Left cardiac atrium (tissue), 4 donors: ENCODE measurements around the gene TMEM170A. TPM values are rescaled to one million over a fixed set of nuclear protein-coding genes. Genes with fewer than 3 reads are reported as not detected.

ENCODE experiments used
- ATAC-seq, 2 donors: fragments of 200-7000 bp; cut with Tn5 transposase; one replicate each; pipeline ENCODE4 v1.9.1; 2020; ENCODE audit warnings: mild to moderate bottlenecking in 2 of 2, moderate library complexity in 2 of 2
- DNase-seq: peaks from one replicate; pipeline ENCODE4 v3.0.0-alpha.2; 2020
- intact Hi-C, 2 donors: fragments of 100-400 bp; cut with DNase I; formaldehyde crosslinking; loops; one replicate each; pipeline versions ENCODE4 v1.14.1 to v1.15.1; 2022 to 2023
- total RNA-seq, 2 donors: library from RNA; stranded (reverse); fragmentation: NEBNext Ultra II Directional; extraction: Animal tissue kit (Norgen Biotek cat#: 25700); gene quantifications; one replicate each; pipeline ENCODE4 v1.2.1, GENCODE V29; 2021
- donor health status: DM: no; HTN: yes; CAD: no.
- donor health status: DM: no; HTN: yes; CAD: no; lungs with severe emphysema.
- donor health status: DM: yes; HTN: yes; CAD: no.
- donor health status: Dilated cardiomyopathy.

TMEM170A gene
- total RNA-seq, 2 donors from 2014 or later = 10.0 to 12.2 TPM

DNA sequence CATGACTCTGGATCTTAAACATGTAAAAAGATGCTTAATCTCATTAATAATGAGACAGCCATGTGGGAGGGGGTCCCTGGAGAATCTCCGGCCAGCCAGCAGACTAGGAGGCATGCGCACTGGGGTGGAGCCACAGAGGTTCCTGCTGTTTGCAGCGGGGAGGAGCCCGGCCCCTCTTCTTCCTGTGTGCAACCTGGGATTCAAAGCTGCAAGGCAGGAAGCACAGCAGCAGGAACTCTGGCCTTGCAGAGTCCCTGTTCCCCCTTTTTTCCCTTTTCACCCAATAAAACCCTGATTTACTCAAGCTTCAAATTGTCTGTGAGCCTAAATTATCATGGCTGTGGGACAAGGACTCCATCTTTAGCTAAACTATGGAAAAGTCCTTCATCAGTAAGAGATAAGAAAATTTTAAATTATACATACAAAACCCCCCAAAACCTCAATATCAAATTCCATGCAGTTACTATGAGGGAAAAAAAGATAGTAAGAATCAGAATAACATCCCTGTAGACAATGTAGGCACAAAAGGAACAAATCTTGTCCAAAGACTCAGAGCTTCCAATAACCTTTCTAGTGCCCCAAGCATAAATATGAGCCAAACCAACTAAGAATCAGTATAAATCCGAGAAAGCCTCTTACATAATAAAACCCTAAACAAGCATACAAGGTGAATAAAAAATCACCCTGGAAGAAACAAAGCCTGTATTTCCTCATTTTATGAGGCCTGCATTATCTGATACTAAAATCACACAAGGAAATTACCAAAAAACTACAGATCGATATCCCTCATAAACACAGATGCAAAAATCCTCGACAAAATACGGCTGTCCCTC, 43.3 kb downstream of the TMEM170A start:
- ATAC-seq = peak; percentile 92 to 93

DNA sequence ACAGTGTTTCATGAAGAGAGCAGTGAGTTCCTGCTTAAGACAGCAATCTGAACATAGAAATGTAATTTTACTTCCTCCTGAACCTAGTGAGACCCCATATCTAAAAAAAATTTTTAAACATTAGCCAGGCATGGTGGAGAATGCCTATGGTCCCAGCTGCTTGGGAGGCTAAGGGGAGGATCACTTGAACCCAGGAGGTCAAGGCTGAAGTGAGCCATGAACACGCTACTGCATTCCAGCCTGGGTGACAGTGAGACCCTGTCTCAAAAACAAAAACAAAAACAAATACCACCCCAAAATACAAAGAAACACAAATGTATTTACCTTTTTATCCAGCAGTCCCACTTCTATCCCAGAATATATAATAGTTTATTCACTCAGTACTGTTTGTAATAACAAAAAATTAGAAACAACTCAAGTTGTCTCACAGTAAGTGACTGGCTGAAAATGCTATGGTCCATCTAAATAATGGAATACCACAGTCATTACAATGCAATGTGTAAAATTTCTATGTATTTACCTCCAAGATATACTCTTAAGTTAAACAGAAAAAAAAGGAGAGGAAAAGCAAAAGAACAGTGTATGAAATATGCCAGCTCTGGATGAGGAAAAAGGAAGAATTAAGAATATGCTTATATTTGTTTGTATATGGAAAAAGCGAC, 47.5 kb downstream of the TMEM170A start:
- ATAC-seq = no peak
- intact Hi-C loops = no loop called here
- no peak for DNase-seq

More for the DNA sequence above, 43.3 kb downstream of the TMEM170A start:
- intact Hi-C loops = no loop called here
- DNase-seq = peak; percentile 87

DNA sequence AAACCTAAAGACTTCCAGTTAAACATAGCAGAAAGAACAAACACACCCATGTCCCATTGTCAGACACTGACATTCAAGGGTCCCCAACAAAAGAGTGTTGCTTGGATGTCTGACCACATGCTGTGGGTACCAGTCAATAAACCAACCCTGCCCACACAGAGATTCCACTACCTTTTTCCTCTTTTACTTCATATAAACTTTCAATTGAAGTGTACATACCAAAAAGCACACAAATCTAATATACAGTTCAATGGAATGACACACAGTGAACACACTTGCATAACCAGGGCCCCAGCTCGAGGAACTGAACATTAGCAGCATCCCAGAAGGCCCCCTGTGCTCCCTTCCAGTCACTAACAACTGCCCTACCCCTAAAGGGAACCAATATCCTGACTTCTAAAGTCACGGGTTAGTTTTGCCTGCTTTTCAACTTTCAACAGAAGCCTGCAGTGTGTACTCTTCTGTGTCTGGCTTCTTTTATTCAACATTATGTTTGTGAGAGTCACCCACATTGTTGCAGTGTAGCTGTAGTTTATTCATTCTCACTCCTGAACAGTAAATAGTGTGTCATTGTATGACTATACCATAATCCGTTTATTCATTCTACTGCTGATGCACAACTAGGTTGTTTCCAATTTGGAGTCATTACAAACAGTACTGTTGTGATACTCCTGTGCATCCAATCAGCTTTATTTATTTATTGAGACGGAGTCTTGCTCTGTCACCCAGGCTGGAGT, 49.2 kb downstream of the TMEM170A start:
- DNase-seq (no peak), ATAC-seq (no peak)
- intact Hi-C loops = no loop called here

DNA sequence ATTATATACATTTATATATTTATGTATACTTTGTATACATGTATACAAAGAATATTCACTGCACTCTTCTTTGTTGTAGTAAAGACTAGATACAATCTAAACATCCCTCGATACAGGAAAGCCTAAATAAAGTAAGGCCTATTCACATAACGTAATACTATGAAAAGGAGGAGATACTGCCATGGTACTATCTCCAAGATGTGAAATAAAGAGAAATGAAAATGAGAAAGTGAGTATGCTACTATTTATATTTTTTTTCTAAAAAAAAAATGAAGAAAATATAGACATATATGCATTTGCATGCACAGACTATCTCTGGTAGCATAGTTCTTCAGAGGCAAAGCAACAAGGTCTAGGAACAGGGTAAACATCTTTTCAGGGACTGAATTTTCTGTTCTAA, 50.5 kb downstream of the TMEM170A start:
- DNase-seq (no peak), ATAC-seq (no peak)
- intact Hi-C loops = no loop called here

DNA sequence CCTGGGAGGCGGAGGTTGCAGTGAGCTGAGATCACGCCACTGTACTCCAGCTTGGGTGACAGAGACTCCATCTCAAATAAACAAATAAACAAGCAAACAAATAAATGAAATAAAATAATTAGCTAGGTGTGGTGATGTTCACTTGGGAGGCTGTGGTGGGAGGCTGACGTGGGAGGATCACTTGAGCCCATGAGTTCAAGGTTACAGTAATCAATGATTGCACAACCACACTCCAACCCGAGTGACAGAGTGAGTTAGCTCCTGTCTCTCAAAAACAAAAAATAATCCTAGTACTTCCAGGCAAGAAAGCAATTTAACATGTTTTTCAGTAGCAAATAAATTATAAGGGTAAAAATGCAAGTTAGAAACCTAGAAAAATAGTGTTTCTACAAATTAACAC, 57.5 kb downstream of the TMEM170A start:
- ATAC-seq = no peak
- DNase-seq = no peak
- intact Hi-C loops = loop anchor here in 1 of 2 donors (10.0 kb wide), 1 partner anchor 202 kb away; the partner anchor contains the start of gene CTRB2

DNA sequence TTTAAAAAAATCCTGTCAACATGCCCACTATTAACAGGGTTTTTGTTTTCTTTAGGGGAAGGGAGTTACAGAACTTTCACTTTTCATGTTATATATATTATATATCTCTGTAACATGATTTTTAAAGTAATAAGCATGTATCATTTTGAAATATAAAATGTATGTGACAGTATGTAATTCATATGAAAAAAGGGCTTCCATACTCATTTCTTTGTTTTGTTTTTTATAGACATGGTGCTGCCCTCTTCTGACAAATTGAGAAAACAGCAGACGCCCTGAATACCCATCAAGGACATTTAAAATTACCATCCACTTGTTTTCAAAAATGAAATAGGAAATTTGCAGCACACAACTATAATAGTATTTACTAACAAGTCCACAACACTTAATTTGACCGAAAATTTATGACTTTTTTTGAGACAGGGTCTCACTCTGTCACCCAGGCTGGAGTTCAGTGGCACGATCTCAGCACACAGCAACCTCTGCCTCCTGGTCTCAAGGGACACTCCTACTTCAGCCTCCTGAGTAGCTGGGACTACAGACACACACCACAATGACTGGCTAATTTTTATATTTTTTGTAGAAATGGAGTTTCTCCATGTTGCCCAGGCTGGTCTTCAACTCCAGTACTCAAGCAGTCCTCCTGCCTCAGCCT, 61.5 kb downstream of the TMEM170A start:
- ATAC-seq (peak; percentile 45 to 54), DNase-seq (no peak)
- intact Hi-C loops = loop anchor here (1.0 to 10.0 kb wide), 2 partner anchors 198 to 204 kb away; partner anchors contain the start of gene CTRB2 (in 1 of the 2)

DNA sequence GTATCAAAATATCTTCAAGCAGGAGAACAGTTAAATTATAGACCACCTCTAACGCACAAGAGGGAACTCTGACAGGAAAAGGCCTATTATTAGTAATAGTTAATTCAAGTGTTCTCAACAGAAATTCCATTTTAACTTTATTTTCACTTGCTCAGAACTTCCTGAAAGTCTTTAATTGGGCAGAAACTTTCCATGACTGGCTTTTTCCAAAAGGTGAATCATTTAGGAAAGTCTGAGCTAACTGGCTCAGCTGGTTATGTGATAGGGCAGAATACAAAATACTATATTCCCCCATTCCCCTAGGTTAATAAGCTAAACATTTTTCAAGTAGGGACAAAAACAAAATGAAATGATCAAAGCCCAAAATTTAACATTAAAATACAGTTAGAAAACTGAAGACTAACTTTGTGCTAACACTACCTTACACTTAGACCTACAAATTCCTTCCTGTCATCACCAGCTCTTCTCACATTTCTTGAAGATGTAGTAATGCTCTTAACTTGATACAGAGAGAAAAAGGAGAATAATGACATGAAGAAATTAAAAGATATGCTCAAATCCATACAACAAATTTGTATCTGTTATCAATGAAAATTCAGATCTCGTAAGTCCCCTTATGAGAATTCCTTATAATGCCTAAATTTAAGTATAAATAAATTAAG, 62.2 kb downstream of the TMEM170A start:
- peak; percentile 64 to 75 for ATAC-seq
- intact Hi-C loops = loop anchor here (1.0 to 10.0 kb wide), 2 partner anchors 197 to 203 kb away; partner anchors contain the start of gene CTRB2 (in 1 of the 2)
- DNase-seq = no peak

DNA sequence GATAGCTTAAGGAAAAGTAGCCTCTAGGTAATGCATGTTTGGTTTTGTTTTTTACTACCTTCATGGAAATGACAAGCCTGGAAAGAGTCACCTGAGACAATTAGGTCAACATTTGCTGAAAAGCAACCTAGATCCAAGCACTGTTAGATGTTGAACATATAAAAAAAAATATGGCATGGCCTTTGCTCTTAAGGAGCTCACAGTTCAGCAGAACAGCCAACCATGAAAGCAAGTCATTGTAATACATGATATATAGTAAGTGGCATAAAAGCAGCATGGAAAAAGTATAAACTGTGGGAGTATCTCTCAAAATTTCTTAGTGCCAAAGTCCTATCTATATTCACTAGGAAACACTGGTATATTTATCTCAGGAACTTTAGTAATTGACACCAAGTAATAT, 62.8 kb downstream of the TMEM170A start:
- ATAC-seq (no peak), DNase-seq (no peak)
- intact Hi-C loops = loop anchor here (1.0 to 10.0 kb wide), 2 partner anchors 197 to 202 kb away; partner anchors contain the start of gene CTRB2 (in 1 of the 2)

DNA sequence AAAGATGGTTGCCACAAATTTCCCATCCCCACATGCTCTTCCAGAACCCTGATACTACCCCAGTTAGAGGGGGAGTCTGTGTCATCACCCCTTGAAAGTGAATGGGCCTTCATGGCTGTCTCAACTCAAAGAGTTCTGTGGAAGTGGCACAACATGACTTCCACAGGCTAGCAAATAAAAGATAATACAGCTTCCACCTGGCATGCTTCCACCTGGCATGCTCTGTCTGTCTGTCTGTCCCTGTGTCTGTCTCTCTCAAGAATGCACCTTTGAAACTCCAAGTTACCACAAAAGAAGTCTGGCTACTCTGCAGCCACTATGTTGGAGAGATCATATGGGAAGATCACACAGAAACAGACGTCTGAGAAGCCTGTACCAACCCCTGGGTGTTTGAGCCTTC, 66.2 kb downstream of the TMEM170A start:
- DNase-seq (no peak), ATAC-seq (peak in 1 of 2 donors; percentile 11)
- intact Hi-C loops = no loop called here

DNA sequence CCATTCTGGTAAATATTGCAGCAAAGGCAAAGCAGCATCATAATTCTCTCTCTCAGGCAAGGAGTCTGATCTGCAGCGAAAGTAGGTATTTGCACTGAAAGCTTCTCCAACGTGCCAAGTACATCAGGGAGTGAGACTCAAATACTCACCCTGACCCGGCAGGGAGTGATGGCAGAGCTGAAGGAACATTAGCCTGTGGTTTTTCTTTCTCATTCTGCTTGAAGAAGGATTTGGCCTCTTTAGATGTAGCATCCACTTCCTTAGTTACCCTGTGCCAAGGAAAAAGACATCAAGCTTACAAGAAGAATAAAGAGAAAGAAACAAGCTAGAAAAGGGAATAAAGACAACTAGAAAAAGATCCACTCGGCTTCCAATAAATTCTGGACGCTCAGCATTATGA, 69.5 kb downstream of the TMEM170A start:
- intact Hi-C loops = no loop called here
- ATAC-seq (no peak), DNase-seq (no peak)

Other genes with a start within 250 kb of the TMEM170A start
- gene CTRB1, start 245.7 kb downstream of the TMEM170A start, total RNA-seq = 1 to 10 TPM in 1 of 2 donors, under 1 TPM in 1; 0.39 to 1.4 TPM
- 10 to 100 TPM; 46.5 to 65.9 TPM for gene BCAR1, start 213.1 kb downstream of the TMEM170A start, total RNA-seq
- gene CFDP1, start 31.2 kb downstream of the TMEM170A start, total RNA-seq = 10 to 100 TPM; 31.3 to 32.7 TPM
- 1 to 10 TPM; 4.4 to 4.6 TPM for gene CHST6, start 30.8 kb upstream of the TMEM170A start, total RNA-seq
- gene CHST5, start 71.4 kb upstream of the TMEM170A start, total RNA-seq = under 1 TPM in 1 of 2 donors, not detected in 1; 0.37 TPM
- 1 to 10 TPM; 5.6 to 7.3 TPM for gene TMEM231, start 91.6 kb upstream of the TMEM170A start, total RNA-seq
- gene GABARAPL2, start 101.7 kb upstream of the TMEM170A start, total RNA-seq = 100 to 1,000 TPM; 172 to 180 TPM
- 10 to 100 TPM; 18.6 to 25.3 TPM for gene ADAT1, start 158.6 kb upstream of the TMEM170A start, total RNA-seq
- 100 to 1,000 TPM in 1 of 2 donors, 10 to 100 TPM in 1; 96.0 to 107 TPM for gene KARS1, start 183.0 kb upstream of the TMEM170A start, total RNA-seq
- gene TERF2IP, start 183.1 kb upstream of the TMEM170A start, total RNA-seq = 10 to 100 TPM; 55.6 to 70.2 TPM
- not detected for gene CPHXL2, start 212.3 kb upstream of the TMEM170A start, total RNA-seq
- gene DUXB, start 236.8 kb upstream of the TMEM170A start, total RNA-seq = not detected